Trophoblast cell (in vitro differentiated cells and primary cell): ENCODE measurements around the gene HIGD1C.

ENCODE experiments used
- DNase-seq, 2 donors: peaks; one replicate each; pipeline ENCODE4 v3.0.0-alpha.2; 2016
- H2AFZ ChIP-seq: 2 replicates; pipeline ENCODE4 v1.6.1; 2013; ENCODE audit warnings: low read length, moderate library complexity, mild to moderate bottlenecking; ENCODE audit not compliant: insufficient read depth, poor library complexity
- H2AK5ac ChIP-seq: 2 replicates; pipeline ENCODE4 v1.6.1; 2013; ENCODE audit warnings: mild to moderate bottlenecking, low read length
- H2BK120ac ChIP-seq: 2 replicates; pipeline ENCODE4 v1.6.1; 2013; ENCODE audit warnings: low read length, mild to moderate bottlenecking, moderate library complexity; ENCODE audit not compliant: insufficient read depth, poor library complexity
- H2BK12ac ChIP-seq: 2 replicates; pipeline ENCODE4 v1.6.1; 2013; ENCODE audit warnings: mild to moderate bottlenecking, low read length, moderate library complexity
- H2BK5ac ChIP-seq: 2 replicates; pipeline ENCODE4 v1.6.1; 2013; ENCODE audit warnings: low read length, low read depth, moderate library complexity, mild to moderate bottlenecking; ENCODE audit not compliant: poor library complexity
- H3K14ac ChIP-seq: 2 replicates; pipeline ENCODE4 v1.6.1; 2013; ENCODE audit warnings: mild to moderate bottlenecking, low read length
- H3K18ac ChIP-seq: 2 replicates; pipeline ENCODE4 v1.6.1; 2013; ENCODE audit warnings: mild to moderate bottlenecking, low read length
- H3K23ac ChIP-seq: 2 replicates; pipeline ENCODE4 v1.6.1; 2013; ENCODE audit warnings: low read length
- H3K27ac ChIP-seq: 2 replicates; pipeline ENCODE4 v1.5.1; 2013; ENCODE audit warnings: low read depth, mild to moderate bottlenecking, inconsistent platforms, low read length, moderate library complexity
- H3K27me3 ChIP-seq: 2 replicates; pipeline ENCODE4 v1.6.1; 2013; ENCODE audit warnings: inconsistent platforms, mild to moderate bottlenecking, low read length, moderate library complexity; ENCODE audit not compliant: insufficient read depth
- H3K36me3 ChIP-seq, 2 experiments: 1 replicate in 1 of 2; 2 replicates in 1 of 2; pipeline ENCODE4 v1.6.1; 2013; ENCODE audit warnings: low read length in 2 of 2, mild to moderate bottlenecking in 2 of 2, moderate library complexity in 1 of 2; ENCODE audit not compliant: insufficient read depth in 2 of 2, control insufficient read depth in 1 of 2
- H3K4ac ChIP-seq: 2 replicates; pipeline ENCODE4 v1.6.1; 2013; ENCODE audit warnings: low read depth, mild to moderate bottlenecking, low read length, moderate library complexity
- H3K4me1 ChIP-seq, 2 experiments: 1 replicate in 1 of 2; 2 replicates in 1 of 2; pipeline ENCODE4 v1.6.1; 2013; ENCODE audit warnings: low read length in 2 of 2, mild to moderate bottlenecking in 2 of 2, moderate library complexity in 1 of 2; ENCODE audit not compliant: insufficient read depth in 2 of 2, control insufficient read depth in 1 of 2
- H3K4me2 ChIP-seq: 2 replicates; pipeline ENCODE4 v1.6.1; 2013; ENCODE audit warnings: inconsistent platforms, mild to moderate bottlenecking, low read length, moderate library complexity
- H3K4me3 ChIP-seq: 2 replicates; pipeline ENCODE4 v1.5.1; 2013; ENCODE audit warnings: mild to moderate bottlenecking, low read depth, low read length, inconsistent platforms
- H3K79me1 ChIP-seq: one replicate; pipeline ENCODE4 v1.6.1; 2013; ENCODE audit warnings: low read length
- H3K79me2 ChIP-seq: 2 replicates; pipeline ENCODE4 v1.6.1; 2013; ENCODE audit warnings: low read length, mild to moderate bottlenecking; ENCODE audit not compliant: control insufficient read depth, insufficient read depth, poor library complexity
- H3K9ac ChIP-seq: 2 replicates; pipeline ENCODE4 v1.6.1; 2013; ENCODE audit warnings: mild to moderate bottlenecking, low read length
- H3K9me3 ChIP-seq: 2 replicates; pipeline ENCODE4 v1.6.1; 2013; ENCODE audit warnings: low read depth, mild to moderate bottlenecking, control low read depth, inconsistent platforms, low read length; ENCODE audit not compliant: insufficient read depth
- H4K12ac ChIP-seq: 2 replicates; pipeline ENCODE4 v1.6.1; 2013; ENCODE audit warnings: low read depth, mild to moderate bottlenecking, low read length, moderate library complexity
- H4K8ac ChIP-seq: 2 replicates; pipeline ENCODE4 v1.6.1; 2013; ENCODE audit warnings: low read depth, mild to moderate bottlenecking, low read length, moderate library complexity
- H4K91ac ChIP-seq: one replicate; pipeline ENCODE4 v1.6.1; 2013; ENCODE audit warnings: low read depth, mild to moderate bottlenecking, low read length, moderate library complexity
- WGBS: extraction: QIAGEN DNeasy Blood & Tissue Kit; methylation state at CpG from one replicate; pipeline ENCODE4 v1.1.7; 2013; ENCODE audit warnings: missing lambda C conversion rate; ENCODE audit not compliant: insufficient read length, insufficient coverage; ENCODE audit errors: extremely low coverage; 5-methylcytosine and 5-hydroxymethylcytosine counted together

HIGD1C gene

GRCh38 chr12:51001799-51002198 is 49.5 kb downstream of the HIGD1C start:
- H4K91ac ChIP-seq, result no peak overlapping the region
- WGBS, result no CpG with 5 or more reads among the region's 1 CpG
- H3K9me3 ChIP-seq, result no peaks in the 10 kb centered on the region
- no peak overlapping the region for H2BK12ac ChIP-seq
- peaks cover 7 to 12% of the 10 kb centered on the region in 2 experiments for H3K4me1 ChIP-seq
- H3K14ac ChIP-seq, result no peak overlapping the region
- no peak overlapping the region for H2AFZ ChIP-seq
- no peak overlapping the region for H3K18ac ChIP-seq
- no peak for DNase-seq
- no peak overlapping the region for H3K4me2 ChIP-seq
- H3K23ac ChIP-seq, result no peak overlapping the region
- H2BK5ac ChIP-seq, result no peak overlapping the region
- H4K8ac ChIP-seq, result no peak overlapping the region
- H2BK120ac ChIP-seq, result no peak overlapping the region
- peaks cover 13% of the 10 kb centered on the region for H3K79me1 ChIP-seq
- no peak overlapping the region for H3K4me3 ChIP-seq
- peaks cover 5% of the 10 kb centered on the region in 2 experiments for H3K36me3 ChIP-seq
- H4K12ac ChIP-seq, result no peak overlapping the region
- H3K79me2 ChIP-seq, result no peaks in the 10 kb centered on the region
- H3K4ac ChIP-seq, result no peak overlapping the region
- no peak overlapping the region for H3K9ac ChIP-seq
- H3K27ac ChIP-seq, result no peak overlapping the region
- no peaks in the 10 kb centered on the region for H3K27me3 ChIP-seq
- peak overlapping the region; percentile 24 for H2AK5ac ChIP-seq

- Histone ChIP-seq H3K23ac (no peak overlapping the region), H4K12ac (no peak overlapping the region), H4K8ac (no peak overlapping the region), H2AK5ac (no peak overlapping the region), H3K4me3 (no peak overlapping the region), H3K9ac (no peak overlapping the region), H3K14ac (no peak overlapping the region), H2BK5ac (peak overlapping the region; percentile 37), H4K91ac (no peak overlapping the region), H3K27ac (peak overlapping the region; percentile 92), H2BK12ac (no peak overlapping the region), H3K79me2 (no peaks in the 10 kb centered on the region), H3K36me3 (peaks cover 11 to 12% of the 10 kb centered on the region in 2 experiments), H3K27me3 (no peaks in the 10 kb centered on the region), H3K79me1 (peaks cover 13% of the 10 kb centered on the region), H3K18ac (no peak overlapping the region), H3K4me1 (peaks cover 7 to 12% of the 10 kb centered on the region in 2 experiments), H2BK120ac (no peak overlapping the region), H3K9me3 (no peaks in the 10 kb centered on the region), H3K4ac (no peak overlapping the region), H3K4me2 (no peak overlapping the region), H2AFZ (no peak overlapping the region)
- peak; percentile 66 to 71 for DNase-seq
- WGBS, result no CpG with 5 or more reads among the region's 6 CpGs
Measured at GRCh38 chr12:51004504-51004903, 52.2 kb downstream of the HIGD1C start.

- Histone ChIP-seq H3K23ac (no peak overlapping the region), H3K4me3 (no peak overlapping the region), H4K8ac (no peak overlapping the region)
Measured at GRCh38 chr12:51005030-51005429, 52.7 kb downstream of the HIGD1C start.

GRCh38 chr12:51005671-51006070 is 53.3 kb downstream of the HIGD1C start:
- Histone ChIP-seq H3K4me1 (peaks cover 7 to 12% of the 10 kb centered on the region in 2 experiments), H3K9me3 (no peaks in the 10 kb centered on the region), H3K23ac (no peak overlapping the region), H3K14ac (no peak overlapping the region), H3K27ac (peak overlapping the region; percentile 92), H3K27me3 (no peaks in the 10 kb centered on the region), H3K4me3 (no peak overlapping the region), H3K79me1 (peaks cover 13% of the 10 kb centered on the region), H2AK5ac (no peak overlapping the region), H3K4me2 (peak overlapping the region; percentile 59), H2BK5ac (peak overlapping the region; percentile 76), H4K12ac (no peak overlapping the region), H2BK120ac (peak overlapping the region; percentile 74), H3K9ac (no peak overlapping the region), H4K91ac (peak overlapping the region; percentile 72), H4K8ac (peak overlapping the region; percentile 66), H3K79me2 (no peaks in the 10 kb centered on the region), H3K18ac (no peak overlapping the region), H3K4ac (no peak overlapping the region), H2AFZ (no peak overlapping the region), H2BK12ac (peak overlapping the region; percentile 52), H3K36me3 (peaks cover 9 to 10% of the 10 kb centered on the region in 2 experiments)
- DNase-seq, result peak; percentile 83 to 97
- no CpG with 5 or more reads among the region's 3 CpGs for WGBS

More at GRCh38 chr12:51005030-51005429, 52.7 kb downstream of the HIGD1C start:
- Histone ChIP-seq H4K12ac (no peak overlapping the region), H2AFZ (no peak overlapping the region), H3K27ac (peak overlapping the region; percentile 92), H3K36me3 (peaks cover 11 to 12% of the 10 kb centered on the region in 2 experiments), H2AK5ac (peak overlapping the region; percentile 49), H3K9ac (no peak overlapping the region), H3K79me1 (peaks cover 13% of the 10 kb centered on the region), H4K91ac (peak overlapping the region; percentile 51), H3K14ac (peak overlapping the region; percentile 67), H3K4me2 (peak overlapping the region; percentile 13), H2BK5ac (peak overlapping the region; percentile 22), H3K4me1 (peaks cover 7 to 12% of the 10 kb centered on the region in 2 experiments), H3K4ac (no peak overlapping the region), H2BK120ac (peak overlapping the region; percentile 81), H3K18ac (no peak overlapping the region), H3K79me2 (no peaks in the 10 kb centered on the region), H3K9me3 (no peaks in the 10 kb centered on the region), H3K27me3 (no peaks in the 10 kb centered on the region), H2BK12ac (peak overlapping the region; percentile 51)
- DNase-seq, result peak in 1 of 2 donors; percentile 41
- no CpG with 5 or more reads among the region's 3 CpGs for WGBS
